ENCODE measurements around the gene GABRD.

Gene GABRD

GRCh38 chr1:2052756-2053155, 33.6 kb downstream of the GABRD start:
- no peak for DNase-seq
- TF ChIP-seq POLR2A (IDR thresholded peaks at IDR 0.05; ENCODE audit: low read length) (no peak), GATA1 (IDR thresholded peaks at IDR 0.05; ENCODE audit: low read depth, low read length) (no peak)

GRCh38 chr1:2053217-2053616, 34.1 kb downstream of the GABRD start:
- DNase-seq = no peak
- no peak for TF ChIP-seq GATA1 (IDR thresholded peaks at IDR 0.05; ENCODE audit: low read depth, low read length)
- no peak for TF ChIP-seq POLR2A (IDR thresholded peaks at IDR 0.05; ENCODE audit: low read length)

GRCh38 chr1:2053784-2054376, 34.7 kb downstream of the GABRD start:
- TF ChIP-seq POLR2A (IDR thresholded peaks at IDR 0.05; ENCODE audit: low read length) (no peak), GATA1 (IDR thresholded peaks at IDR 0.05; ENCODE audit: low read depth, low read length) (no peak)
- DNase-seq = no peak

GRCh38 chr1:2054560-2054959, 35.4 kb downstream of the GABRD start:
- DNase-seq = no peak
- TF ChIP-seq GATA1 (IDR thresholded peaks at IDR 0.05; ENCODE audit: low read depth, low read length) (no peak), POLR2A (IDR thresholded peaks at IDR 0.05; ENCODE audit: low read length) (no peak)

DNA sequence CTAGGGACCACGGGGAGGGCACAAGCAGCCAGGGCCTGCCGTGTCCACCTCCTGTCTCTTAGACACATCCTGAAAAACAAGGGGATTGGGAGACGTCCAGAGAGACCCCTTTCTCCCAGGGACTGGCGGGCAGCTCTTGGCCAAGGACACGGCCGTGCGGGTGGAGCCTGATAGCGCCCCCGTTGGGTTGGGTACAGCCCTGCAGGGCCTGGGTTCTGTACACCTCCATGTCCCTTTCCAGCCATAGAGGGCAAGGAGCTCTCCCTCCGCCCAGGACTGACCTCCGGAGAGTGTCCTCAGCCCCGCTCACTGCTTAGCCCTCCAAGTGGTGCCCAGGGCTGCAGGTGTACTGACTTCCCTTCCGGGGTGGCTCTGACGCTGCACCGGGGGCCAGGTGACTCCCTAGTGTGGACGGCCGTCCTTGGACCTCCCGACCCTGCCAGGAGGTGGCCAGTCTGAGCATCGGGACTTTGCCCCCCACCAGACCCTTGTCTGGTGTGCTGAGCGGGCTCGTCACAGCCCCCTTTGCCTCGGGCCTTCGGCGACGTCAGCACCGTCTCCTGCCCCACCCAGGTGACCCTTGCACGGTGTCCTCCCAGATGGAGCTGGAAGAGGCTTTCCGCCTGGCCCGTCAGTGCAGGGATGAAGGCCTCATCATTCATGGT, 36.9 kb downstream of the GABRD start:
- DNase-seq = no peak
- no peak for TF ChIP-seq GATA1 (IDR thresholded peaks at IDR 0.05; ENCODE audit: low read depth, low read length)
- no peak for TF ChIP-seq POLR2A (IDR thresholded peaks at IDR 0.05; ENCODE audit: low read length)

GRCh38 chr1:2056955-2057590, 37.9 kb downstream of the GABRD start:
- TF ChIP-seq GATA1 (IDR thresholded peaks at IDR 0.05; ENCODE audit: low read depth, low read length) (no peak), POLR2A (IDR thresholded peaks at IDR 0.05; ENCODE audit: low read length) (no peak)
- no peak for DNase-seq

DNA sequence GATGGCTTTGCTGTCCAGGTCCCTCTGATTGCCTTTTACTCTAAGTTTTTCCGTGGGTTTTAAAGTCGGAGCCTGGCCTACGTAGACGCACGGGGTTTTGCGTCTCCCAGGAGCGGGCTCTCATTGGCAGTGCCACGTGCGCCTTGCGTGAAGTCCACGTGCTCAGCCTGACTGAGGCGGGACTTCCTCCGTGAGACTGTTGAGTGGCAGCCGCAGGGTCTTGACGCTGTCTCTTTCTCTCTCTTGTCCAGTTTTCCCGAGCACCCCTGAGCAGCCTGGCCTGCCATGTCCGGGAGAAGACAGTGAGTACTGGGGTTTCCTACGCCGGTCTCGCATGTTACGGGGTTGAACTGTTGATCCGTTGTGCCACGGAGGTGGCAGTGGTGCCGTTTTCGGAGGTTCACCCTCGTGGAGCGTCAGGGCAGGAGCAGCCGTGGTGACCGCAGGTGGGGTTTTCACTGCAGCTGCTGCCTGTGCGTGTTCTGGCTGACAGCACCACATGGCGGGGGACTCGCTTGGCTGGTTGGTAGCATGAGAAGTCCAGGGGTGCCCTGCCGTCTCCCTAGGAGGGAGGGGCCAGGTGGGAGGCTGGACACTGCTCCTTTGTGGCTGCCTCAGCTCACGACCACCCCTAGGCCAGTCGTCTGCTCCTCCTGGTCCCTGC, 40.3 kb downstream of the GABRD start:
- TF ChIP-seq GATA1 (IDR thresholded peaks at IDR 0.05; ENCODE audit: low read depth, low read length) (no peak), POLR2A (IDR thresholded peaks at IDR 0.05; ENCODE audit: low read length) (no peak)

GRCh38 chr1:2060072-2060471, 40.9 kb downstream of the GABRD start:
- TF ChIP-seq POLR2A (IDR thresholded peaks at IDR 0.05; ENCODE audit: low read length) = no peak
- TF ChIP-seq GATA1 (IDR thresholded peaks at IDR 0.05; ENCODE audit: low read depth, low read length) = no peak
- no peak for DNase-seq

More for the DNA sequence above, 40.3 kb downstream of the GABRD start:
- no peak for DNase-seq

DNA sequence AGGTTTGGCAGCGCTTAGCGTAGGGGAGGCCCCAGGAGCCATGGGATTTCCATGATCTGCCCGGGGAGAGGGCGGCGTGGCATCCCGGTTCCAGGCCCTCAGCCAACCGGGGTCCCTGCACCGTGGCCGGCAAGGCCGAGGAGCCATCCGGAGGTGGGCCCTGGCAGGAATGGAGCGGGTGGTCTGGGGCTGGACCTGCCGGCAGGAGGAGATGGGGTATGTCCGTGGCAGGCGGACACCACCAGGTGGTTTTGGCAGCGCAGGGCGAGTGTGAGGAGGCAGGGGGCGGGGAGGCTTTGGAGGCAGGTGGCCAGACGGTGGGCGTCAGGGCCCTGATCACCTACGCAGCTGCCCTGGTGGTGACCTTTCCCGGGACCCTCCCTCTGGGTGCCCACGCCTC, 41.4 kb downstream of the GABRD start:
- TF ChIP-seq GATA1 (IDR thresholded peaks at IDR 0.05; ENCODE audit: low read depth, low read length) = no peak
- TF ChIP-seq POLR2A (IDR thresholded peaks at IDR 0.05; ENCODE audit: low read length) = no peak
- DNase-seq = no peak

- DNase-seq = no peak
- TF ChIP-seq GATA1 (IDR thresholded peaks at IDR 0.05; ENCODE audit: low read depth, low read length) (no peak), POLR2A (IDR thresholded peaks at IDR 0.05; ENCODE audit: low read length) (no peak)
Observed at GRCh38 chr1:2061065-2061778, 42.1 kb downstream of the GABRD start.

GRCh38 chr1:2065699-2066098, 46.6 kb downstream of the GABRD start:
- no peak for DNase-seq
- no peak for TF ChIP-seq POLR2A (IDR thresholded peaks at IDR 0.05; ENCODE audit: low read length)
- no peak for TF ChIP-seq GATA1 (IDR thresholded peaks at IDR 0.05; ENCODE audit: low read depth, low read length)

- TF ChIP-seq POLR2A (IDR thresholded peaks at IDR 0.05; ENCODE audit: low read length) (no peak), GATA1 (IDR thresholded peaks at IDR 0.05; ENCODE audit: low read depth, low read length) (no peak)
- no peak for DNase-seq
Observed at GRCh38 chr1:2067393-2067792, 48.2 kb downstream of the GABRD start.

DNA sequence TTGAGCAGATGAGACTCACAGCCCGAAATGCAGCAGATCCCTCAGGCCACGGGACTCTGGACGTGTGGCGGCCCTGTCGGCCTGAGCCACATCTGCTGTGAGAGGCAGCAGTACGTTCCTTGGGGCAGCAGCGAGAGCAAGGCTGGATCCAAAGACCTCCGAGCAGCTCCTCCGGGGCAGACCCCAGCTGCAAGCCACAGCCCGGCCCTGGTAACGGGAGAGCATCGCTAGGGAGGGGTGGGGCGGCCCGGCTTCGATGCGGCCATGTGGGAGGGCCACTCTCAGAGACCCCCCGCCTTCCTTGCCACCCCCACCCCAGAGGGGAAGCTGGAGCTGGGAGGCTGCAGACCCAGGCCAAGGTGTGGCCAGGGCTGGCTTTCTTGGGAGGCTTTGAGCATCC, 48.8 kb downstream of the GABRD start:
- no peak for TF ChIP-seq POLR2A (IDR thresholded peaks at IDR 0.05; ENCODE audit: low read length)
- TF ChIP-seq GATA1 (IDR thresholded peaks at IDR 0.05; ENCODE audit: low read depth, low read length) = no peak
- no peak for DNase-seq

DNA sequence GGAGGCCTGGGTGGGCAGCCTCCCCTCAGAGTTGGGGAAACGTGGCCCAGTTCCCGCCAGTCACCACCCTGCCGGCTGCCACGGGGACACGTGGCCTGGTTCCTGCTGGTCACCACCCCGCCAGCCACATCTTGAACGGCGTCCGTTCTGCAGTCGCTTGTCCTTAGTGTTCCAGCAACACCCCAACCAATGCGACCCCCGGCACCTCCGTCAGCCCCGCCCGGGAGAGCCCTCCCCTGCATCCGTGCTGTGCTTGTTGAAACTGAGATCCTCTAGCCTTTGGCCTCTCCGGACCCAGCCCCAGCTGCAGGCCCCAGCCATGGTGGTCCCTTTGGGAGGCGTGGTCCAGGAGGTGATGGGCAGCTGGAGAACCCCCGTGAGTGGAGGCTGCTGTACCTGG, 49.8 kb downstream of the GABRD start:
- TF ChIP-seq POLR2A (IDR thresholded peaks at IDR 0.05; ENCODE audit: low read length) (no peak), GATA1 (IDR thresholded peaks at IDR 0.05; ENCODE audit: low read depth, low read length) (no peak)
- no peak for DNase-seq

All from erythroblast (primary cell).